SIG-M5 treated with dmso at 0.1 percent for 504 hours (cell line): ENCODE results near the gene AK5.

Experiments
- DNase-seq: peaks from one replicate; lab custom pipeline; 2025; ENCODE audit not compliant: unreplicated experiment; lab: John Stamatoyannopoulos, UW

The AK5 gene, protein sequence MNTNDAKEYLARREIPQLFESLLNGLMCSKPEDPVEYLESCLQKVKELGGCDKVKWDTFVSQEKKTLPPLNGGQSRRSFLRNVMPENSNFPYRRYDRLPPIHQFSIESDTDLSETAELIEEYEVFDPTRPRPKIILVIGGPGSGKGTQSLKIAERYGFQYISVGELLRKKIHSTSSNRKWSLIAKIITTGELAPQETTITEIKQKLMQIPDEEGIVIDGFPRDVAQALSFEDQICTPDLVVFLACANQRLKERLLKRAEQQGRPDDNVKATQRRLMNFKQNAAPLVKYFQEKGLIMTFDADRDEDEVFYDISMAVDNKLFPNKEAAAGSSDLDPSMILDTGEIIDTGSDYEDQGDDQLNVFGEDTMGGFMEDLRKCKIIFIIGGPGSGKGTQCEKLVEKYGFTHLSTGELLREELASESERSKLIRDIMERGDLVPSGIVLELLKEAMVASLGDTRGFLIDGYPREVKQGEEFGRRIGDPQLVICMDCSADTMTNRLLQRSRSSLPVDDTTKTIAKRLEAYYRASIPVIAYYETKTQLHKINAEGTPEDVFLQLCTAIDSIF

DNA sequence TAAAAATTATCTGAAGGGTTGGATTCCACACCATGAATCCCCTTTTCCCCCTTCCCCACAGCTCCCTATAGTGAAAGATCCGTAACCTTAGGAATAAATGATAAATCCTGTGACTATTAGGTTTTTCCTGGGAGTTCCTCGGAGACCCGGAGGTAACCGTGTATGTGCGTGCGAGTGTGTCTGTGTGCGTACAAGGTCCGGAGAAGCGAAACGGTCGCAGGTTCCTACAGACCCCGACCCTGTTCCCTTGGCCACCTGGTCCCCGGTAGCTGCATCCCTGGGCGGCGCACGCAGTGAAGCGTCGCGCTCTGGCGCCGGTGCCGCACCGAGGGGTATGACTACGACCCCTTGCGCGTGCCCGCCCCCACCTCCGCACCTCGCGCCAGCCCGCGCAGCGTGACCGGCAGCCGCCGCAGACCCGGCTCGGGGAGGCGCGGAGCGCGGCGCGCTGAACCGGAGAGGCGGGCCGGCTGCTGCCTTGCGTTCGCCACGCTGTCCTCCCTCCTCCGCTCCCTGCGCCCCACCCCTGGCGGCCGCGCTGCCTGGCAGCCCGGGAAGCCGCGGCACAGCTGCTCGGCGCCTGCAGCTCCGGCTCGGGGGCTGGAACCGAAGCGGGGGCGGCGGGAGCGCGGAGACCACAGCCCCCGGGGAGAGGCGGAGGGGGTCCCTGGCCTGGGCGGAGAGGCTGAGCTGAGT is at the start of gene AK5:
TSS of gene AK5 (plus strand) at position 529 of the 696 bp plus-strand sequence. CDS start 295 bp downstream, outside the sequence.
- no peak for DNase-seq

DNA sequence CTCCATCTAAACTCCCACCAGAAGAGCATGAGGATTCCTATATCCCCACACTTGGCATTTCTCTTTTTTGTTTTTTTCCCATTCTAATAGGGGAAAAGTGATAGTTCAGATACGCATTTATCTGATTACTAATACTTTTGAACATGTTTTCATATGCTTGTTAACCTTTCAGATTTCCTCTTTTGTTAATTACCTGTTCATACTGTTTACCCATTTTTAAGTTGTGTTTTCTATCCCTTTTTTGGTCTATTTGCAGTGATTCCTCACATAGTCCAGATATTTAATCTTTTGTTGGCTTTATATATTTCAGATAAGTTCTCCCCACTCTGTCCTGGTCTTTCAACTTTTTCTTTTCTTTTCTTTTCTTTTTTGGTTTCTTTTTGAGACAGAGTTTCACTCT is 49.0 kb upstream of the AK5 start:
- no peak for DNase-seq

DNA sequence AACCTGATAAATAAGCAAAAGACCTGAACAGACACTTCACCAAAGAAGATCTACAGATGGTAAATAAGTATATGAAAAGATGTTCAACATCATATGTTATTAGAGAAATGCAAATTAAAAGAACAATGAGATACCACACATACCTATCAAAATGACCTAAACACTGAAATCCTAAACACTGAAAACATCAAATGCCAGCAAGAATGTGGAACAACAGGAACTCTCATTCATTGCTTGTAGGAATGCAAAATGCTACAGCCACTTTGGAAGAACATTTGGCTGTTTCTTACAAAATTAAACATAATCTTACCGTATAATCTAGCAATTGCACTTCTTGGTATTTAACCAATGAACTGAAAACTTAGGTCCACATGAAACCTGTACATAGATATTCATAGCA is 47.7 kb upstream of the AK5 start:
- DNase-seq, result no peak

- no peak for DNase-seq
These were observed 46.9 kb upstream of the AK5 start for GRCh38 chr1:77234943-77235342.

DNA sequence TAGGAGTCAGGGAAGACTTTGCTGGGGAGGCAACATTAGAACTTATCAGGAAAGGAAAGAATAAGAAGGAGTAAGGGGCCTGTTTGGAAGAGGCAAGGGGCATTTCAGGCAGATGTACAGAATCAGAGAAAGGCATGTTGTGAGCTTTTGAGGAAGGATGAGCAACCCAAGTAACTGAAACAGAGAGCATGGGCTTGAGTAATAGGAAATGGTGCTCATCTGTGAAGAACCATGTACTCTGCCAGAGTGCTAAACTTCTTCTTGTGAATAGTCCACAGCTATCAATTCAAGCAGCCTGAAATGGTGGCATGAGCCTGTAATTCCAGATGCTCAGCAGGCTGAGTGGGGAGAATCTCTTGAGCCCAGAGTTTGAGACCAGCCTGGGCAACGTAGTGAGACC is 43.4 kb upstream of the AK5 start:
- DNase-seq, result peak; percentile 62

DNA sequence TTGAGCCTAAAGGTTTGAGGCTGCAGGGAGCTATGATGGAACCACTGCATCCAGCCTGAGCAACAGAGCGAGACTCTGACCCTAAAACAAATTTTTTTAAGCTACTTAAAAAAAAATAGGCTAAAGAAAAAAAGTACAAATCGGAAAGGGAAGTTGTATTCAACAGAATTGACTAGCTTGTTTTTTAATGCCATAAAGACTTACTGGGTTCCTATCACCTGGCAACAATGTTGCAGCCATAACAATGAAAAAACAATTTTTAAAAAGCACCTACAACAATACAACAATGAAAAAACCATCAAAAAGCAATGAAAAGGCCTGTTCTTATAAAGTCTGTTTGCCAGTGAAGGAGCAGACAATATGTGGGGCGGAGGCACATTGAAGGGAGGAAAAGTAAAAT is 42.5 kb upstream of the AK5 start:
- no peak for DNase-seq

- no peak for DNase-seq
These were observed 36.0 kb upstream of the AK5 start for GRCh38 chr1:77245830-77246229.

DNA sequence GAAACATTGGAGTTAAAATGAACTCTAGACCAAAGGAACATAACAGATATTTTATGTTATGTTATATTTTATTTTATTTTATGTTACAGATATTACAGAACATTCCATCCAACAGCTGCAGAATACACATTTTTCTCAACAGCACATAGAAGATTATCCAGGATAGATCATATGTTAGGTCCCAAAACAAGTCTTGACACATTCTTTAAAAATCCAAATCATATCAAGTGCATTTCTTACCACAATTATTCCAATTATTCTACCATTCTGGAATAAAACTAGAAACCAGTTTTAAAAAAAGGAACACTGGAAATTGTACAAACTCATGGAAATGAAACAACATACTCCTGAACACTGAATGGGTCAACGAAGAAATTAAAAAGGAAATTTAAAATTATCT is 31.7 kb upstream of the AK5 start:
- no peak for DNase-seq

- no peak for DNase-seq
These were observed 28.6 kb upstream of the AK5 start for GRCh38 chr1:77253211-77253610.

GRCh38 chr1:77263708-77264107 is 18.1 kb upstream of the AK5 start:
- DNase-seq, result no peak

GRCh38 chr1:77265180-77265579 is 16.6 kb upstream of the AK5 start:
- DNase-seq, result no peak

GRCh38 chr1:77267035-77267434 is 14.8 kb upstream of the AK5 start:
- DNase-seq, result no peak

GRCh38 chr1:77271852-77272580 is 9.8 kb upstream of the AK5 start:
- DNase-seq, result peak; percentile 24

GRCh38 chr1:77273891-77274290 is 7.9 kb upstream of the AK5 start:
- DNase-seq, result no peak

GRCh38 chr1:77275194-77275593 is 6.6 kb upstream of the AK5 start:
- DNase-seq, result no peak

GRCh38 chr1:77276941-77277340 is 4.9 kb upstream of the AK5 start:
- no peak for DNase-seq

DNA sequence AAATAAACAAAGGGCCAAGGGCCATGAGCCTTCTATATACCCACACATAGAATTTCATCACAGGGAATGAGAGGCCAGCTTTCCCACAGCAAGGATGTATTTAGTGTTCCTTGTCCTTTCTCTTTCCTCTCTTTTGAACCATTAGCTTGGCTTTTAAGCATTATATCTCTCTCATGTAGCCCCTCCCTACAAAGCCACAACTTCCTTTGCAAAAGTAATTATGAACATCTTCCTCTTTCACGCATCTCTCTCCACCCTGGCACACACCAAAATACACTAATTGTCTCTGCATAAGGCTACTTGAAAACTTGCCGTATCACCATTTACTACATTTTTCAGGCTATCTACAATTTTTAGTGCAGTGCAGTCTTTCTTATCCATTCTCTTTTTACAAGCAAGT is 1.9 kb upstream of the AK5 start:
- peak; percentile 74 for DNase-seq

- DNase-seq, result no peak
These were observed 857 bp upstream of the AK5 start for GRCh38 chr1:77280962-77281361.

- no peak for DNase-seq
These were observed 507 bp downstream of the AK5 start for GRCh38 chr1:77282187-77282865.

DNA sequence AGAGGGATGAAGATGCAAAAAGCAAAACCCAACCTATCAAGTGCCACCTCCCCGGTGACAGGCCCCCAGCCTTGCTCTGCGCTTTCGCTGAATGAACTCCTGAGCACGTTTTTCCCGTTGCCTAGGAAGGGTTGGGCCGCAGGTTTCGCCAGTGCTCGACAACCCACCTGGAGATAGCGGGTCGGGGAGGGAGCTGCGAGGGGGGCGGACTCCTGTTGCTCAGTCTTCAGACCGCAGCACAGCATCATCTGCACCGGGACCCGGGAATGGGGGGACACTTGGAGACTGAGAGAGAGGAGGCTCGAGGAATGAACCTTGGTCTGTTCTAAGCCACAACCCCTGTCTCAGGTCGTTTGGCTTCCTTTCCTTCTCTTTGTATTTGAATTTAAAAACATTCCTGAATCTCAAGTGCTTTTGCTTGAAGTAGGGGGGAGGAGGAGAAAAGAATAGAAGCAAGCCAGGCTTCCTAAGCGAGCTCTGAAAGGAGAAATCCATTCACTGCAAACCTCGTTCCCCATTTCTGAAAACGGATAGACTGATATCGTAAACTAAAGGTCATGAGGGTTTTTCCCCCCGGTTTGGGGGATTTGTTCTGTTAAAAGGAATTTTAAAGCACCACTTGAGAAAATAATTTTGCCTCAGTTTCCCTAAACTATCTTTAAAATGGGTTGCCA is 1.2 kb downstream of the AK5 start:
- no peak for DNase-seq
